Measurements from ENCODE around the gene STN1. TPM values are rescaled to one million over a fixed set of nuclear protein-coding genes. Genes with fewer than 3 reads are reported as not detected.

STN1 gene
- polyA plus RNA-seq, 1 of the 3 experiments (the other 2 are of a cell fraction), result 22.1 TPM

DNA sequence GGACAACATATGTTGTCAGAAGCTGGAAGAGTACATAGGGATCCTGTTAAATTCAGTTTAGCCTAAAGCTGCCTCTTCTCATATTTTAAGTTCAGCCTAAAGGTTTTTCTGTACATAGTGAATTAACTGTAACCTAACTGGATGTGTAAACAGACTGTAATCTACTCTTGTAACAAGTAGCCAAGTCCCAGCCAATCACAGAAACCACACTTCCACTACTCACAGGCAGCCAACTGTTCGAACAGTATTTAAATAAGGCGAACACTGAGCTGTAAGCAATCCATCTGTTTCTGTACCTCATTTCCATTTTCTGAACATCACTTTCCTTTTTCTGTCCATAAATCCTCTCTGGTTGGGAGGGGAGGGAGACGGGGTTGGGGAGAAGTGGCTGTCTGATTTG lies 15.0 kb upstream of the STN1 start:
- Histone ChIP-seq H3K4me2 (no peak overlapping the region), H3F3A (replicated peaks; ENCODE audit: insufficient read depth) (no peaks in the 10 kb centered on the region), H3K36me3 (replicated peaks in 1 of 2; ENCODE audit: control insufficient read depth in 1 of 2, insufficient read depth in 2 of 2, low read length in 1 of 2) (no peaks in the 10 kb centered on the region), H3K9me3 (no peaks in the 10 kb centered on the region), H3K4me1 (ENCODE audit: control insufficient read depth in 1 of 2, insufficient read depth in 2 of 2, low read depth in 1 of 2, low read length in 1 of 2) (peaks cover 0 to 14% of the 10 kb centered on the region in 2 experiments; a peak in 1 of 4 replicates), H3K9me2 (no peaks in the 10 kb centered on the region), H3K9ac (no peak overlapping the region), H3K27ac (ENCODE audit: low read depth in 2 of 2, low read length in 1 of 2) (no peak overlapping the region), H3K4me3 (ENCODE audit: low read depth in 2 of 2, low read length in 1 of 2) (no peak overlapping the region), H2AFZ (ENCODE audit: low read depth) (no peak overlapping the region), H3K27me3 (ENCODE audit: insufficient read depth) (no peaks in the 10 kb centered on the region), H3K79me2 (ENCODE audit: insufficient read depth) (no peaks in the 10 kb centered on the region), H4K20me1 (ENCODE audit: insufficient read depth) (no peaks in the 10 kb centered on the region)
- CTCF ChIA-PET, result interaction anchor here (1.5 to 2.0 kb wide), 2 partner anchors 13 to 341 kb away, joined by 3 to 4 read pairs; no protein-coding TSS in a partner anchor
- POLR2A ChIA-PET, result no interaction called here
- TF ChIP-seq SIN3A (IDR thresholded peaks at IDR 0.05; ENCODE audit: borderline replicate concordance, low read depth, low read length) (no peak), MEF2A (IDR thresholded peaks at IDR 0.05; ENCODE audit: borderline replicate concordance, low read depth) (no peak), ELF1 (IDR thresholded peaks at IDR 0.05) (no peak), NRF1 (IDR thresholded peaks at IDR 0.05; ENCODE audit: low read depth, low read length) (no peak), RAD21 (IDR thresholded peaks at IDR 0.05; ENCODE audit: low read length) (no peak), YY1 (IDR thresholded peaks at IDR 0.05; ENCODE audit: low read depth) (no peak), SMC3 (IDR thresholded peaks at IDR 0.05; ENCODE audit: low read depth, low read length) (no peak), RCOR1 (IDR thresholded peaks at IDR 0.05; ENCODE audit: low read length) (no peak), EP300 (IDR thresholded peaks at IDR 0.05; ENCODE audit: borderline replicate concordance in 1 of 2, low read depth in 1 of 2, low read length in 1 of 2) (no peak), FOXM1 (IDR thresholded peaks at IDR 0.05; ENCODE audit: low read depth) (no peak), FOXJ3 (CRISPR knock-in tag; IDR thresholded peaks at IDR 0.05) (no peak), ZBTB33 (IDR thresholded peaks at IDR 0.05; ENCODE audit: borderline replicate concordance, low read depth) (no peak), TAF1 (IDR thresholded peaks at IDR 0.05; ENCODE audit: borderline replicate concordance, low read depth, low read length) (no peak), JUND (IDR thresholded peaks at IDR 0.05) (no peak), MXI1 (IDR thresholded peaks at IDR 0.05; ENCODE audit: low read depth, low read length) (no peak), GABPA (IDR thresholded peaks at IDR 0.05; ENCODE audit: low read depth) (no peak), CTCF (IDR thresholded peaks at IDR 0.05) (no peak), RFX5 (IDR thresholded peaks at IDR 0.05; ENCODE audit: low read length) (no peak), TCF12 (IDR thresholded peaks at IDR 0.05) (no peak)
- TF ChIP-seq, protein P1, sequence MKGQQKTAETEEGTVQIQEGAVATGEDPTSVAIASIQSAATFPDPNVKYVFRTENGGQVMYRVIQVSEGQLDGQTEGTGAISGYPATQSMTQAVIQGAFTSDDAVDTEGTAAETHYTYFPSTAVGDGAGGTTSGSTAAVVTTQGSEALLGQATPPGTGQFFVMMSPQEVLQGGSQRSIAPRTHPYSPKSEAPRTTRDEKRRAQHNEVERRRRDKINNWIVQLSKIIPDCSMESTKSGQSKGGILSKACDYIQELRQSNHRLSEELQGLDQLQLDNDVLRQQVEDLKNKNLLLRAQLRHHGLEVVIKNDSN (IDR thresholded peaks at IDR 0.05; ENCODE audit: borderline replicate concordance, low read depth), result no peak
- WGBS (ENCODE audit: low lambda C conversion rate), result 87% methylated on average over 3 of the region's 3 CpGs
- DNase-seq, result no peak
